ENCODE results near the gene SETMAR.

Gene SETMAR

DNA sequence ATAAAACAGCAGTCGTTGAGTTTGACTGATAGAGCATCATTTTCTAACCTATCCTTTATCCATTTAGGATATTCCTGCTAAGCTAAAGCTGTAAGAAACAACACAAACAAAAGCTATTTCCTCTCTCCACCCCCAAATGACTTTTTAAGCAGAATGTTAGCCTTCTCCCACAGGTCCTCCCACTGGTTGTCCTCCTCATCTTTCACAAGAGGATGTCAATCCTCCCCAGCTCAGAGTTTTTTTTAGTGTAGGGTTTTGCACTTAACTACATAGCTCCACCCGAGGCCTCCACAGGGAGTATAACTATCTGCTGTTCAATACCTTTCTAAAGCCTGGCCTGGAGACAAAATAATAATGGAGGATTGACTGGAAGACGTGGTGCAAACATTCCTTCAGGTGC lies 7.8 kb downstream of the SETMAR start:
- no peak overlapping the region for H3K4me2 ChIP-seq (ENCODE audit: low read length)
- TF ChIP-seq, protein P1, sequence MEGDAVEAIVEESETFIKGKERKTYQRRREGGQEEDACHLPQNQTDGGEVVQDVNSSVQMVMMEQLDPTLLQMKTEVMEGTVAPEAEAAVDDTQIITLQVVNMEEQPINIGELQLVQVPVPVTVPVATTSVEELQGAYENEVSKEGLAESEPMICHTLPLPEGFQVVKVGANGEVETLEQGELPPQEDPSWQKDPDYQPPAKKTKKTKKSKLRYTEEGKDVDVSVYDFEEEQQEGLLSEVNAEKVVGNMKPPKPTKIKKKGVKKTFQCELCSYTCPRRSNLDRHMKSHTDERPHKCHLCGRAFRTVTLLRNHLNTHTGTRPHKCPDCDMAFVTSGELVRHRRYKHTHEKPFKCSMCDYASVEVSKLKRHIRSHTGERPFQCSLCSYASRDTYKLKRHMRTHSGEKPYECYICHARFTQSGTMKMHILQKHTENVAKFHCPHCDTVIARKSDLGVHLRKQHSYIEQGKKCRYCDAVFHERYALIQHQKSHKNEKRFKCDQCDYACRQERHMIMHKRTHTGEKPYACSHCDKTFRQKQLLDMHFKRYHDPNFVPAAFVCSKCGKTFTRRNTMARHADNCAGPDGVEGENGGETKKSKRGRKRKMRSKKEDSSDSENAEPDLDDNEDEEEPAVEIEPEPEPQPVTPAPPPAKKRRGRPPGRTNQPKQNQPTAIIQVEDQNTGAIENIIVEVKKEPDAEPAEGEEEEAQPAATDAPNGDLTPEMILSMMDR (IDR thresholded peaks at IDR 0.05), result no peak
- H3K79me2 ChIP-seq, result no peaks in the 10 kb centered on the region
- no peaks in the 10 kb centered on the region for H3K9me3 ChIP-seq (ENCODE audit: control insufficient read depth, low read length)
- H3K36me3 ChIP-seq (ENCODE audit: control insufficient read depth, insufficient read depth, low read length), result no peaks in the 10 kb centered on the region
- H3K27me3 ChIP-seq (ENCODE audit: control insufficient read depth, insufficient read depth, low read length), result no peaks in the 10 kb centered on the region
- H3K4me1 ChIP-seq, result no peaks in the 10 kb centered on the region
- H3K9ac ChIP-seq, result no peak overlapping the region
- H3K27ac ChIP-seq, result no peak overlapping the region
- no peak overlapping the region for H2AFZ ChIP-seq
- H3K4me3 ChIP-seq (ENCODE audit: low read depth, low read length), result no peak overlapping the region

DNA sequence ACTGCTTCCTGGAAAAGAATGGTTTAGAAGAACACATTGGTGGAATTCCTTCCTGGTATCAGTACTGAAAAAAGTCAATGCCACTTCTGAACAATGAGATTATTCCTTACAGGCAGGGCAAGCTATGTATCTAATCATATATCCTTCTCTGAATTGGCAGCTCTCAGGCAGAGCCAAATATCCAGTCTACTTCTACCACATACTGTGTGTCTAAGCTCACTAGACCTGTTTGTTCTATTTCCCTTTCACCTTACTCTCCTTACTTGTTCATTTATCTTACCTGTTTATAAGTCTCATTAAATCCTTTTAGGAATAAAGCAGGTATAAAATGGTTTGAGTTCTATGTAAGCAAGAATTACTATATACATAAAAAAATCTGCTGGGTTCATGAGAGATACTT lies 8.3 kb downstream of the SETMAR start:
- H3K79me2 ChIP-seq, result no peaks in the 10 kb centered on the region
- no peaks in the 10 kb centered on the region for H3K4me1 ChIP-seq
- H3K27me3 ChIP-seq (ENCODE audit: control insufficient read depth, insufficient read depth, low read length), result no peaks in the 10 kb centered on the region
- H3K36me3 ChIP-seq (ENCODE audit: control insufficient read depth, insufficient read depth, low read length), result no peaks in the 10 kb centered on the region
- no peak overlapping the region for H3K4me2 ChIP-seq (ENCODE audit: low read length)
- no peak overlapping the region for H3K27ac ChIP-seq
- TF ChIP-seq, protein P1 (IDR thresholded peaks at IDR 0.05), result no peak
- no peak overlapping the region for H3K9ac ChIP-seq
- no peak overlapping the region for H2AFZ ChIP-seq
- no peaks in the 10 kb centered on the region for H3K9me3 ChIP-seq (ENCODE audit: control insufficient read depth, low read length)
- no peak overlapping the region for H3K4me3 ChIP-seq (ENCODE audit: low read depth, low read length)

DNA sequence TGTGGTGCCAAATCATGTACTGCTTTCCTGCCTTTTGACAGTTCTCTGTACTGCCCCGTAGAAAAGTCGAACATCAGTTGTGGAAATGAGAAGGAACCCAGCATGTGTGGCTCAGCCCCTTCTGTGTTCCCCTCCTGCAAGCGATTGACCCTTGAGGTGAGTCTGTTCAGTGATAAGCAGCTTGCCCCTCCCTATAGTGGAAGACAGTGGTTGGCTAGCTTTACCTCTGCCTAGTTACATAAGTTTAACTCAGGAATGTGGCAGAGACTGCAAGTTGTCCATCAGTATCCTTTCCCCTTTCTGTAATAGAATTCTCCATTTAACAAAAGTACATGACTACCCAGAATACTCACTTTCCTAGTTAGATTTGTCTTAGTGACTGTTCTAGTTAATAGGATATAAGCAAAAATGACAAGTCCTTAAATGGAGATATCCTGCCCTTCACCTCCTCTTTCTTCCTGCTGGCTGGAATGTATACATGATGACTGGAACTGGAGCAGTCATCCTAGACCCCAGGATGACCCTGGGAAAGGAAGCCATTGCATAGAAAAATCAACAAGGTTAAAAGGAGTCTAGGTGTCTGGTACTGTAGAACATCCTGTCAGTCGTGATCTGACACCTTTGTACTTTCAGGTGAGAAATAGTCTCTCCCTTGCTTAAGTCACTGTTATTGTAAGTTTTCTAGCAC lies 10.6 kb downstream of the SETMAR start:
- no peak overlapping the region for H3K4me3 ChIP-seq (ENCODE audit: low read depth, low read length)
- H3K27me3 ChIP-seq (ENCODE audit: control insufficient read depth, insufficient read depth, low read length), result no peaks in the 10 kb centered on the region
- TF ChIP-seq, protein P1 (IDR thresholded peaks at IDR 0.05), result no peak
- no peak overlapping the region for H3K9ac ChIP-seq
- H3K36me3 ChIP-seq (ENCODE audit: control insufficient read depth, insufficient read depth, low read length), result no peaks in the 10 kb centered on the region
- H3K27ac ChIP-seq, result no peak overlapping the region
- no peaks in the 10 kb centered on the region for H3K79me2 ChIP-seq
- no peaks in the 10 kb centered on the region for H3K4me1 ChIP-seq
- no peak overlapping the region for H2AFZ ChIP-seq
- no peaks in the 10 kb centered on the region for H3K9me3 ChIP-seq (ENCODE audit: control insufficient read depth, low read length)
- H3K4me2 ChIP-seq (ENCODE audit: low read length), result no peak overlapping the region

DNA sequence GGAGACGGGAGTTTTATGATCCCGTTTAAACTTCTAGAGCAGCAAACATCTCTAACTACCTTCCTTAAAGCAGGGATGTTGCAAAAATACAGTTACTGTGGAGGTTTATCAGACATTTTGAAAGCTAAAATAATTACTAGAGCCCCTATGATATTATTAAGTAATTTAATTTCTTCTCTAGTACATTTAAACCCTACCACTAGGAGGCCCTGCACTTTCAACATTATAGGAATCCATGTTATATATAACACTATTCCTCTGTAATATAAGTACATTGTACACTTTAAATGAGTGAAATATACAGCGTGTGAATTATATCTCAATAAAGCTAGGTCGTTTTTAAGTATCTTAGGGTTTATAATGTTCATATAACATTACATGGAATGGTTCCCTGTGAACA lies 11.5 kb downstream of the SETMAR start:
- H3K36me3 ChIP-seq (ENCODE audit: control insufficient read depth, insufficient read depth, low read length), result no peaks in the 10 kb centered on the region
- H3K4me3 ChIP-seq (ENCODE audit: low read depth, low read length), result no peak overlapping the region
- H3K27ac ChIP-seq, result no peak overlapping the region
- H2AFZ ChIP-seq, result no peak overlapping the region
- no peaks in the 10 kb centered on the region for H3K27me3 ChIP-seq (ENCODE audit: control insufficient read depth, insufficient read depth, low read length)
- H3K4me1 ChIP-seq, result no peaks in the 10 kb centered on the region
- TF ChIP-seq, protein P1 (IDR thresholded peaks at IDR 0.05), result peak; percentile 7
- H3K79me2 ChIP-seq, result no peaks in the 10 kb centered on the region
- no peak overlapping the region for H3K4me2 ChIP-seq (ENCODE audit: low read length)
- no peak overlapping the region for H3K9ac ChIP-seq
- no peaks in the 10 kb centered on the region for H3K9me3 ChIP-seq (ENCODE audit: control insufficient read depth, low read length)
